Glutamatergic neuron (in vitro differentiated cells): ENCODE data around the gene TMC1. TPM values are rescaled to one million over a fixed set of nuclear protein-coding genes. Genes with fewer than 3 reads are reported as not detected.

Source experiments
- DNase-seq: peaks from one replicate; pipeline ENCODE4 v3.0.0; 2022
- H3K27ac Mint-ChIP-seq: one replicate; pipeline ENCODE4 v1.8.0; 2020; ENCODE audit warnings: mild to moderate bottlenecking, mixed read lengths, inconsistent platforms; ENCODE audit not compliant: unreplicated experiment
- H3K27me3 Mint-ChIP-seq: one replicate; pipeline ENCODE4 v1.8.0; 2020; ENCODE audit warnings: mild to moderate bottlenecking, moderate library complexity, mixed read lengths, inconsistent platforms; ENCODE audit not compliant: unreplicated experiment
- H3K36me3 Mint-ChIP-seq: one replicate; pipeline ENCODE4 v1.8.0; 2020; ENCODE audit warnings: mild to moderate bottlenecking, mixed read lengths, inconsistent platforms; ENCODE audit not compliant: unreplicated experiment
- H3K4me1 Mint-ChIP-seq: one replicate; pipeline ENCODE4 v1.8.0; 2020; ENCODE audit warnings: mild to moderate bottlenecking, low read depth, mixed read lengths, inconsistent platforms; ENCODE audit not compliant: unreplicated experiment
- H3K4me3 Mint-ChIP-seq: one replicate; pipeline ENCODE4 v1.8.0; 2020; ENCODE audit warnings: mild to moderate bottlenecking, mixed read lengths, inconsistent platforms; ENCODE audit not compliant: unreplicated experiment
- H3K9me3 Mint-ChIP-seq: one replicate; pipeline ENCODE4 v1.8.0; 2020; ENCODE audit warnings: mild to moderate bottlenecking, moderate library complexity, mixed read lengths, inconsistent platforms; ENCODE audit not compliant: unreplicated experiment
- total RNA-seq: library from RNA; stranded (reverse); fragmentation: NEBNext Ultra II Directional; extraction: Animal tissue kit (Norgen Biotek cat#: 25700); gene quantifications from one replicate; pipeline ENCODE4 v1.2.1, GENCODE V29; 2021; ENCODE audit not compliant: unreplicated experiment
- TF ChIP-seq, protein P1 (sequence below): fragments of 200-600 bp; sonication (generic); IDR thresholded peaks from one replicate; pipeline ENCODE4 v1.5.0; 2021; ENCODE audit not compliant: partially characterized antibody, unreplicated experiment

Gene TMC1
- total RNA-seq, 1 donor from 2014 or later = not detected

DNA sequence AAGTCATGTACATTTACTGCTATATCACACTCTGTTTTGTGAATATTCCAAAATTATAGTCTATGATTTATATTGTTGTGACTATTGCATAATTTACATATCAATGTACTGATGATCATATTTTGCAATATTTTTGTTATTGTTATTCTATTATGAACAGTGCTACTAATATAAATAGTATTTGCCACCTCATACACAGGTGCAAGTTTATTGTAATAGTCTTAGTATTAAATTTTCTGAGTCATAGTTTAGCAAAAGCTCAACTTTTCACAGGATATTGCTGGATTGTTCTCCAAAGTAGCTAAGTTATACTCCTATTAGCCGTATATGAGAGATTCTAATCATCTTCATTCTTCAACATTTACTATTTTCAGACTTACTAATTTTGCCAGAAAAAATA is 124.7 kb downstream of the TMC1 start:
- no peak overlapping the region for H3K27ac Mint-ChIP-seq
- H3K36me3 Mint-ChIP-seq = no peaks in the 10 kb centered on the region
- no peaks in the 10 kb centered on the region for H3K4me1 Mint-ChIP-seq
- no peaks in the 10 kb centered on the region for H3K9me3 Mint-ChIP-seq
- TF ChIP-seq, protein P1, sequence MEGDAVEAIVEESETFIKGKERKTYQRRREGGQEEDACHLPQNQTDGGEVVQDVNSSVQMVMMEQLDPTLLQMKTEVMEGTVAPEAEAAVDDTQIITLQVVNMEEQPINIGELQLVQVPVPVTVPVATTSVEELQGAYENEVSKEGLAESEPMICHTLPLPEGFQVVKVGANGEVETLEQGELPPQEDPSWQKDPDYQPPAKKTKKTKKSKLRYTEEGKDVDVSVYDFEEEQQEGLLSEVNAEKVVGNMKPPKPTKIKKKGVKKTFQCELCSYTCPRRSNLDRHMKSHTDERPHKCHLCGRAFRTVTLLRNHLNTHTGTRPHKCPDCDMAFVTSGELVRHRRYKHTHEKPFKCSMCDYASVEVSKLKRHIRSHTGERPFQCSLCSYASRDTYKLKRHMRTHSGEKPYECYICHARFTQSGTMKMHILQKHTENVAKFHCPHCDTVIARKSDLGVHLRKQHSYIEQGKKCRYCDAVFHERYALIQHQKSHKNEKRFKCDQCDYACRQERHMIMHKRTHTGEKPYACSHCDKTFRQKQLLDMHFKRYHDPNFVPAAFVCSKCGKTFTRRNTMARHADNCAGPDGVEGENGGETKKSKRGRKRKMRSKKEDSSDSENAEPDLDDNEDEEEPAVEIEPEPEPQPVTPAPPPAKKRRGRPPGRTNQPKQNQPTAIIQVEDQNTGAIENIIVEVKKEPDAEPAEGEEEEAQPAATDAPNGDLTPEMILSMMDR = no peak
- no peaks in the 10 kb centered on the region for H3K27me3 Mint-ChIP-seq
- H3K4me3 Mint-ChIP-seq = no peak overlapping the region
- no peak for DNase-seq

DNA sequence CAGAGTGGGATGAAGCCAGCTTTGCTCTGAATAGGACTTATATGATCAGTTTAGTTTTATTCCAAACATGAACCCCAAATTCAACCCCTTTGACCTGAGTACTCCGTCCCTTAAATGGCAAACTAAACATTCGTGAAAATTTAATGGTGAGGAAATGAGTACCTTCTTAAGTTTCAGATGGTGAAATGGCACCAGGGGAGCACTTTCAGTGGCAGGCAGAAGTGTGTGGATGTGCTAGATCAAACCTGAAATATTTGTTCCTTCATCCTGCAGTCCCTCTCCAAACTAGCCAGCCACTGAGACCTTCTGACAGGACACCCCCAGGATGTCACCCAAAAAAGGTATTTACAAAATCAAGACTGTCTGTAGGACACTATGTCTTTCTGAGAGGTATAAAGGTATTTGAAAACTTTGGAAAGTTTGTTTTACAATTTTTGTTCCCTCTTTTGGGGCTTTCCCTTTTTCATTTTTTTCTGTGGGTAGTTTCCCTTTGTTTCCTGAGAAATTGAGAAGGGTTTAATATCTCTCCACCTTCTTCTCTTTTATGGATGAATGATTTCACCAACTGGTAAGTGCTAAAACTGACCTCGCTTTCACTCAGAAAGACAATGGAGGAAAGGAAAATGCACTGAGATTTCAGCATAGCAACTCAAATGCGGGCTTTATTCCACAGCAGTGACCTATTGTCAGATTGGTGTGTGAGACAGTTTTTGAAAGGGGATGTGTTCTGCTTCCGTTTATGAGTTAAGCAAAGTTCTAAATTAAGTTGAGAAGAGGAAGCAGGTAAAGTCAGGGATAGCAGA is 127.1 kb downstream of the TMC1 start:
- TF ChIP-seq, protein P1 = no peak
- Mint-ChIP-seq H3K27me3 (peaks cover 2% of the 10 kb centered on the region), H3K36me3 (no peaks in the 10 kb centered on the region), H3K4me1 (no peaks in the 10 kb centered on the region), H3K4me3 (no peak overlapping the region), H3K27ac (no peak overlapping the region), H3K9me3 (no peaks in the 10 kb centered on the region)
- DNase-seq = no peak

DNA sequence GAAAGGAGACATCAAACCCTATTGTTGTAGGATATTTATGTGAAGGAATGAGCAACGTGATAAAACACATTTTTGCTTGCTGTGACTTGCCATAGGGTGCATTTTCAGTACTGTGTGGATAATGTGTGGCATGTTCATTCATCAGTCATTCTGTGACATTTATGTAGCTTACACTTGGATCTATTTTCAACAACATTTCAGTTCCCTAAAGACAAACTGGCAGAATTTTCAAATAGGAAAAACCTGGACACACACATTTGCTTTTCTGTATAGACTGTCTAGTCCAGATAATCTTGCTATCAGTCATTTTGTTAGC is 127.7 kb downstream of the TMC1 start:
- no peak for DNase-seq
- Mint-ChIP-seq H3K4me3 (no peak overlapping the region), H3K27me3 (peaks cover 2% of the 10 kb centered on the region), H3K9me3 (no peaks in the 10 kb centered on the region), H3K27ac (no peak overlapping the region), H3K36me3 (no peaks in the 10 kb centered on the region), H3K4me1 (no peaks in the 10 kb centered on the region)
- TF ChIP-seq, protein P1 = no peak

DNA sequence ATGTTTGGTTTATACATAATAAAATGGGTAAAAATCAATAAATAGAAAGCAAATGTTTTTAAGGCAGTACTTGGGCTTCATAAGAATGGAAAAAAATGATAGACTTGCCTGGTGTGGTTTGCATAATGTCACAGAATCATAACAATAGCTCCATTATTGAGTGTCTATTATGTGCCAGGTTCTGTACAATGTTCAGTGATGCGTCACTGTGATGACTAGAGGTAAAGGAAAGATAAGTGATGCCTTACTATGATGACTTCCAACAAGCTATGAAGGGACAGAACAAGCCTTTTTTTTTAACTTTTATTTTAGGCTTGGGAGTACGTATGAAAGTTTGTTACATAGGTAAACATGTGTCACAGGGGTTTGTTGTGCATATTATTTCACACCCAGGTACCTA is 128.8 kb downstream of the TMC1 start:
- no peak for DNase-seq
- Mint-ChIP-seq H3K4me3 (no peak overlapping the region), H3K9me3 (no peaks in the 10 kb centered on the region), H3K36me3 (no peaks in the 10 kb centered on the region), H3K27ac (no peak overlapping the region), H3K27me3 (peaks cover 2% of the 10 kb centered on the region), H3K4me1 (no peaks in the 10 kb centered on the region)
- TF ChIP-seq, protein P1 = no peak

DNA sequence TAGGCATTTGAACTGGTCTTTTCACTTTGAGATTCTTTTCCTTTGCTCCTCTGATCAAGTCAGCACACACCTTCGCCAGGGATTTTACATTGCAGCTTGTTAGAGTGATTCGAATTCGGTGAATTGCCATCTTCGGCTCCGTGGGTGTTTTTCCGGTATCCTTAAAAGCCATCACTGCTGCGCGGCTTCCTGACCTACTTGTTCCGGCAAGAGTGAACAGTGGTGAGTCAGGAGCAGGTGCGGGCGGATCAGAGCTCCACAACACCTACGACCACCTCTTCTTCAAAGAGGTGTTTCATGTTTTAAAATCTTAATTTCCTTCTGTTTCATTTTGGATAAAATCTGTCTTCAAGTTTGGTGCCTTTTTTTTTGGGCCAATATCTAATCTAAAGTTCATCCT is 134.6 kb downstream of the TMC1 start:
- Mint-ChIP-seq H3K4me1 (no peaks in the 10 kb centered on the region), H3K9me3 (no peaks in the 10 kb centered on the region), H3K27me3 (peaks cover 2% of the 10 kb centered on the region), H3K27ac (no peak overlapping the region), H3K36me3 (no peaks in the 10 kb centered on the region), H3K4me3 (no peak overlapping the region)
- no peak for DNase-seq
- TF ChIP-seq, protein P1 = no peak
